ENCODE measurements around the gene RHOT2.

DNA sequence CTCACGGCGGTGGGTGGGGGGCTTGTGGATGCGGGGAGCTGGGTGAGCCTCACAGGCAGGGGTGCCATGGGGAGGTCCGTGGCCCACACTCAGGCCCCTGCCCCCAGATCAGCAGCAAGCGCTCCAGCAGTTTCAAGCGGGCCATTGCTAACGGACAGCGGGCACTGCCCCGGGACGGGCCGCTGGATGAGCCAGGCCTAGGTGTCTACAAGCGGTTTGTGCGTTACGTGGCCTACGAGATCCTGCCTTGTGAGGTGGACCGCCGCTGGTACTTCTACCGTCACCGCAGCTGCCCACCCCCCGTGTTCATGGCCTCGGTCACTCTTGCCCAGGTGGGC is 8.6 kb downstream of the RHOT2 start:
- TF ChIP-seq, protein P1, sequence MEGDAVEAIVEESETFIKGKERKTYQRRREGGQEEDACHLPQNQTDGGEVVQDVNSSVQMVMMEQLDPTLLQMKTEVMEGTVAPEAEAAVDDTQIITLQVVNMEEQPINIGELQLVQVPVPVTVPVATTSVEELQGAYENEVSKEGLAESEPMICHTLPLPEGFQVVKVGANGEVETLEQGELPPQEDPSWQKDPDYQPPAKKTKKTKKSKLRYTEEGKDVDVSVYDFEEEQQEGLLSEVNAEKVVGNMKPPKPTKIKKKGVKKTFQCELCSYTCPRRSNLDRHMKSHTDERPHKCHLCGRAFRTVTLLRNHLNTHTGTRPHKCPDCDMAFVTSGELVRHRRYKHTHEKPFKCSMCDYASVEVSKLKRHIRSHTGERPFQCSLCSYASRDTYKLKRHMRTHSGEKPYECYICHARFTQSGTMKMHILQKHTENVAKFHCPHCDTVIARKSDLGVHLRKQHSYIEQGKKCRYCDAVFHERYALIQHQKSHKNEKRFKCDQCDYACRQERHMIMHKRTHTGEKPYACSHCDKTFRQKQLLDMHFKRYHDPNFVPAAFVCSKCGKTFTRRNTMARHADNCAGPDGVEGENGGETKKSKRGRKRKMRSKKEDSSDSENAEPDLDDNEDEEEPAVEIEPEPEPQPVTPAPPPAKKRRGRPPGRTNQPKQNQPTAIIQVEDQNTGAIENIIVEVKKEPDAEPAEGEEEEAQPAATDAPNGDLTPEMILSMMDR (IDR thresholded peaks at IDR 0.05) = no peak
- TF ChIP-seq ZFX (IDR thresholded peaks at IDR 0.05; ENCODE audit: borderline replicate concordance) = no peak

All from 22Rv1 (cell line).